Measurements from ENCODE around the gene KCNQ4.

The KCNQ4 gene

DNA sequence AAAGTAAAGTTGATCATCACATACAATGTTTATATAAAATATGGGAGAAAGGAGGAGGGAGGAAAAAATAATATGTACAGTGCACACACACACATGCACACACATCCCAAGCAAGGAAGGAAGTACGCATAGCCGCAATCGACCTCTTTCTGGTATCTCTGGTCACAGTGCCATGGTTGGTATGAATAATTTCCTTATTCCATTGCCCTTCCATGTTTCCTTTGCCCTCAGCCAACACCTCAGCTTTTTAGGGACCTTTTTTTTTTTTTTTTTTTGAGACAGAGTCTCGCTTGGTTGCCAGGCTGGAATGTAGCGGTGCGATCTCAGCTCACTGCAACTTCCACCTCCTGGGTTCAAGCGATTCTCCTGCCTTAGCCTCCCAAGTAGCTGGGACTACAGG lies 58.0 kb downstream of the KCNQ4 start:
- TF ChIP-seq, protein P1, sequence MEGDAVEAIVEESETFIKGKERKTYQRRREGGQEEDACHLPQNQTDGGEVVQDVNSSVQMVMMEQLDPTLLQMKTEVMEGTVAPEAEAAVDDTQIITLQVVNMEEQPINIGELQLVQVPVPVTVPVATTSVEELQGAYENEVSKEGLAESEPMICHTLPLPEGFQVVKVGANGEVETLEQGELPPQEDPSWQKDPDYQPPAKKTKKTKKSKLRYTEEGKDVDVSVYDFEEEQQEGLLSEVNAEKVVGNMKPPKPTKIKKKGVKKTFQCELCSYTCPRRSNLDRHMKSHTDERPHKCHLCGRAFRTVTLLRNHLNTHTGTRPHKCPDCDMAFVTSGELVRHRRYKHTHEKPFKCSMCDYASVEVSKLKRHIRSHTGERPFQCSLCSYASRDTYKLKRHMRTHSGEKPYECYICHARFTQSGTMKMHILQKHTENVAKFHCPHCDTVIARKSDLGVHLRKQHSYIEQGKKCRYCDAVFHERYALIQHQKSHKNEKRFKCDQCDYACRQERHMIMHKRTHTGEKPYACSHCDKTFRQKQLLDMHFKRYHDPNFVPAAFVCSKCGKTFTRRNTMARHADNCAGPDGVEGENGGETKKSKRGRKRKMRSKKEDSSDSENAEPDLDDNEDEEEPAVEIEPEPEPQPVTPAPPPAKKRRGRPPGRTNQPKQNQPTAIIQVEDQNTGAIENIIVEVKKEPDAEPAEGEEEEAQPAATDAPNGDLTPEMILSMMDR (IDR thresholded peaks at IDR 0.05; ENCODE audit: low read depth, low read length, missing control alignments) = no peak
- DNase-seq = no peak
- H3K27me3 ChIP-seq (replicated peaks) = no peaks in the 10 kb centered on the region
- no peak overlapping the region for H3K27ac ChIP-seq
- no peaks in the 10 kb centered on the region for H3K36me3 ChIP-seq (replicated peaks)
- H3K4me3 ChIP-seq (ENCODE audit: low read depth, low read length) = no peak overlapping the region
- in situ Hi-C loops (cut with HindIII; ENCODE audit: low pct_ligation_motif_present, low sequenced_read_pairs) = no loop called here

DNA sequence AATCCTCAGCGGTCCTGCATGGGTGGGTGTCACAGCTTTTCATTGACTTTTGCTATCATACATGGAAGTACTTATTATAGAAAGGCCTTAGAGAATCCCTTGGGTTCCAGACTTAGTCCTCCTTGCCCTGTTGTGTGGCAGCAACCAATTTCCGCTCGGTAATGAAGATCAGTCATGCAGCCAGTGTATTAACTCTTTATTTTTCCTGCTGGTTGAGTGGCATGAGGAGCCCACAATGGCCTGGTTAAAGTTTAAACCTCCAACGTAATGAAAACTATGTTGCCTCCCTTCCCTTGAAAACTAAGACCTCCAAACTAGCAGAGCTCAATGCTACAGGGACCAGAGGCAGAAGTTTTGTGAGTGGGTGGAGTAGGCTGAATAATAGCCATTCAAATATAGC lies 58.6 kb downstream of the KCNQ4 start:
- H3K27ac ChIP-seq = no peak overlapping the region
- in situ Hi-C loops (cut with HindIII; ENCODE audit: low pct_ligation_motif_present, low sequenced_read_pairs) = no loop called here
- no peaks in the 10 kb centered on the region for H3K36me3 ChIP-seq (replicated peaks)
- TF ChIP-seq, protein P1 (IDR thresholded peaks at IDR 0.05; ENCODE audit: low read depth, low read length, missing control alignments) = no peak
- H3K4me3 ChIP-seq (ENCODE audit: low read depth, low read length) = no peak overlapping the region
- H3K27me3 ChIP-seq (replicated peaks) = no peaks in the 10 kb centered on the region
- DNase-seq = no peak

DNA sequence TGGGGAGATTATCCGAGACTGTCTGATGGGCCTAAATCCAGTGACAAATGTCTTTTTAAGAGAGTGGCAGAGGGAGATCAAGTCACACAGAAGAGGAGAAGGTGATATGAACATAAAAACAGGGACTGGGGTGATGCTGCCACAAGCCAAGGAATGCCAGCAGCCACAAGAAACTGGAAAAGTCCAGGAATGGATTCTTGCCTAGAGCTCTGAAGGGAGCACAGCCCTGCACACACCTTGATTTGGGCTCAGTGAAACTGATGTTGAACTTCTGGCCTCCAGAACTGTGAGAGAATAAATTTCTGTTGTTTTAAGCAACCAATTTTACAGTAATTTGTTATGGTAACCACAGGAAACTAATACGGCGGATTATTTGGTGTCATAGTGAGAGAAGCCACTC lies 59.1 kb downstream of the KCNQ4 start:
- H3K27me3 ChIP-seq (replicated peaks) = no peaks in the 10 kb centered on the region
- TF ChIP-seq, protein P1 (IDR thresholded peaks at IDR 0.05; ENCODE audit: low read depth, low read length, missing control alignments) = no peak
- in situ Hi-C loops (cut with HindIII; ENCODE audit: low pct_ligation_motif_present, low sequenced_read_pairs) = no loop called here

DNA sequence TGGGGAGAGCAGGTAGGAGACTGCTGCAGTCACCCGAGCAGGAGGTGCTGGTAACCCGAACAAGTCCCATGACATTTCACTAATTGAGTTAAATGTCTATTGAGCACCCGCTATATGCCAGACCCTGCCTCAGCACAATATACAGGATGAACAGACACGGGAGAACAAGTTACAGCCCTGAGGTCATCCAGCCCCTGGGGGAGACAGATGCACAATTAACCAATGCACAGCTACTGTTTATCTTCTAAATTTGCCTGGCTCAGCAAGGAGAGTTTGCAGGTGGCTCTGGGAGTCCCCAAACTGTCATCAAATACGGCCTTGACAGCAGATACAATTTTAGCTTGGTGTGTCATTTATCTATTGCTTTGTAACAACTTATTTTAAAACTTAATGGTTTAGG lies 60.5 kb downstream of the KCNQ4 start:
- Histone ChIP-seq H3K27me3 (replicated peaks) (no peaks in the 10 kb centered on the region), H3K36me3 (replicated peaks) (no peaks in the 10 kb centered on the region), H3K27ac (no peak overlapping the region), H3K4me3 (ENCODE audit: low read depth, low read length) (no peak overlapping the region)
- TF ChIP-seq, protein P1 (IDR thresholded peaks at IDR 0.05; ENCODE audit: low read depth, low read length, missing control alignments) = no peak
- no peak for DNase-seq
- in situ Hi-C loops (cut with HindIII; ENCODE audit: low pct_ligation_motif_present, low sequenced_read_pairs) = no loop called here

More for the DNA sequence above, 59.1 kb downstream of the KCNQ4 start:
- H3K4me3 ChIP-seq (ENCODE audit: low read depth, low read length) = no peak overlapping the region
- no peak overlapping the region for H3K27ac ChIP-seq
- no peaks in the 10 kb centered on the region for H3K36me3 ChIP-seq (replicated peaks)
- no peak for DNase-seq

DNA sequence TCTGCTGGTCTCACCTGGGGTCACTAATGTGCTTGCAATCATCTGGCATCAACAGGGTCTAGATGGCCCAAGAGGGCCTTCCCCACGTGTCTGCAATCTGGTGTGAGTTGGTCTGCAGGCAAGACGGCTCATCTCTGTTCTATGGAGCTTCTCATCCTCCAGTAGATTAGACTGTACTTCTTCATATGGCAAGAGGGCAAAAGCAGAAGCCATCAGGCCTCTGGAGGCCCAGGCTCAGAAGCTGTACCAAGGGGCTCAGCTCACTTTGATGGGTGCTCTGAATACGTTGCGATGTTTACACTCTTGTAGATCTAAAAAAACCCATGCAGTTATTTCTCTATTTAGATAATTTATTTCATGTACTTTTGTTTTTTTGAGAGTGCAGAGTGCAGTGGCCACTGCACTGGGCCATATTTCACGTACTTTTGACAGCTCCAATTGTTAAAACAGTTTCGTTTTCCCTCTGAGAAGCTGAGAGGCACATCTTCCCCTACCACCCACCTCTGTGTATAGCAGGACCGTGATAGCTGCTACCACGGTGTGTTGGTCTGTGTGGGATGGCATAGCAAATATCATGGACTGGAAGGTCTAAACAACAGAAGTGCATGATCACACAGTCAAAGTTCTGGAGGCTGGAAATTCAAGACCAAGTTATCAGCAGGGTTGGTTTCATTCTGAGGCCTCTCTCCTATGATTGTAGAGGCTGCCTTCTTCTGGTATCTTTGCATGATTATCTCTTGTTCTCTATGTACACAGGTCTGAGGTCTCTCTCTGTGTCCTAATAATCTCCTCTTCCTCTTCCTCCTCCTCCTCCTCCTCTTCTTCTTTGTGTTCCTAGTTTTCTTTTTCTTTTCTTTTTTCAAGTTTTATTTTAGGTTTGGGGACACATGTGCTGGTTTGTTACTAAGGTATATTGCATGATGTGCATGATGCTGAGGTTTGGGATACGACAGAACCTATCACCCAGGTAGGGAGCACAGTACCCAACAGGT lies 61.6 kb downstream of the KCNQ4 start:
- Histone ChIP-seq H3K36me3 (replicated peaks) (no peaks in the 10 kb centered on the region), H3K27ac (no peak overlapping the region), H3K27me3 (replicated peaks) (no peaks in the 10 kb centered on the region), H3K4me3 (ENCODE audit: low read depth, low read length) (no peak overlapping the region)
- TF ChIP-seq, protein P1 (IDR thresholded peaks at IDR 0.05; ENCODE audit: low read depth, low read length, missing control alignments) = no peak
- DNase-seq = no peak
- in situ Hi-C loops (cut with HindIII; ENCODE audit: low pct_ligation_motif_present, low sequenced_read_pairs) = no loop called here

Measured in brain microvascular endothelial cell (primary cell).